OCI-LY1 (cell line): ENCODE data around the gene GCK.

ENCODE experiments used
- EZH2 ChIP-seq: fragments of 200-600 bp; sonication (generic), shearing (Covaris generic); IDR thresholded peaks from 2 replicates; pipeline ENCODE4 v1.8.0; 2017; ENCODE audit warnings: borderline replicate concordance, mixed run types, mild to moderate bottlenecking, antibody characterized with exemption, low read length, moderate library complexity, mixed read lengths
- TF ChIP-seq, protein P1 (sequence below): fragments of 200-600 bp; sonication (generic), shearing (Covaris generic); IDR thresholded peaks from 2 replicates; pipeline ENCODE4 v1.5.1; 2017; ENCODE audit warnings: mild to moderate bottlenecking, antibody characterized with exemption, low read length, moderate library complexity, mixed read lengths

DNA sequence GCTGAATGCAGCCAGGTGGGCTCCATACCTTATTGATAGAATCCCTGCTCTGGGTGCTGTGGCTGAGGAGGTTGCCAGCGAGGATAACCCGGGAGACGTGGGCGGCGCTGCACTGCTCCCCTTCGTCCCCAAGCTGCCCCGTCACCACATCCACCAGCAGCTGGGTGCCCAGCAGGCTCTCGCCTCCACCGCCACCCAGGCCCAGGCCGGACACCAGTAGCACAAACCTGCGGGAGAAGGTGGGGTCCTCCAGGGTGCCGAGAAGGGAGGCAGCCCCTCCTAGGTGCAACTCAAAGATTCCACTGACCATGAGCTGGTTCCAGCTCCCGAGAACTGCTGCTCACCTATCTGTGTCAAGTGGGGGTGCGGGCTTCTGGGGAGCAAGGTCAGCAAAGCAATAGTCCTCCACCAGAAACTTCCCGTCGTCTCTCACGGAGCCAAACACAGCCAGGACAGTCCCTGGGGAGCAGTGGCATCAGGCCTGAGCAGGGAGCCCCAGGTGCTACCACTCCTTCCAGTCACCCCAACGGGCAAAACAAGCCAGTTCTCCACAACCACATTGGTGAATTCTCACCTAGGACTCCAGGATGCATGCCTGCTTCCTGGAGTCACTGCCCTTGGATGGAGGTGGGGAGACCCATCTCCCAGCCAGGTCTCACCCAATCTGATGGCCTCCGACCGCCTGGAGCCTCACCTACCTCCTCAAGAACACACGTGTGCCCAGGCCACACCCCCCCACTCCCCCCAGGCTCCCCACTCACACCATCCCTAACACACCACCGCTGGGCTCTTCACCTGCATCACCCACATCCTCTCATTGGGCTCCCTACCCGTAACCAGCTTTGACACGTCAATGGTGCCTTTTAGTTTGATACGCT lies 72.2 kb downstream of the GCK start:
- TF ChIP-seq, protein P1, sequence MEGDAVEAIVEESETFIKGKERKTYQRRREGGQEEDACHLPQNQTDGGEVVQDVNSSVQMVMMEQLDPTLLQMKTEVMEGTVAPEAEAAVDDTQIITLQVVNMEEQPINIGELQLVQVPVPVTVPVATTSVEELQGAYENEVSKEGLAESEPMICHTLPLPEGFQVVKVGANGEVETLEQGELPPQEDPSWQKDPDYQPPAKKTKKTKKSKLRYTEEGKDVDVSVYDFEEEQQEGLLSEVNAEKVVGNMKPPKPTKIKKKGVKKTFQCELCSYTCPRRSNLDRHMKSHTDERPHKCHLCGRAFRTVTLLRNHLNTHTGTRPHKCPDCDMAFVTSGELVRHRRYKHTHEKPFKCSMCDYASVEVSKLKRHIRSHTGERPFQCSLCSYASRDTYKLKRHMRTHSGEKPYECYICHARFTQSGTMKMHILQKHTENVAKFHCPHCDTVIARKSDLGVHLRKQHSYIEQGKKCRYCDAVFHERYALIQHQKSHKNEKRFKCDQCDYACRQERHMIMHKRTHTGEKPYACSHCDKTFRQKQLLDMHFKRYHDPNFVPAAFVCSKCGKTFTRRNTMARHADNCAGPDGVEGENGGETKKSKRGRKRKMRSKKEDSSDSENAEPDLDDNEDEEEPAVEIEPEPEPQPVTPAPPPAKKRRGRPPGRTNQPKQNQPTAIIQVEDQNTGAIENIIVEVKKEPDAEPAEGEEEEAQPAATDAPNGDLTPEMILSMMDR = no peak
- no peak for TF ChIP-seq EZH2
